BLaER1 (cell line): ENCODE data around the gene SPOCK2.

Experiments used
- H3K27ac ChIP-seq: shearing (Covaris generic); formaldehyde crosslinking; 2 replicates; pipeline ENCODE4 v1.8.1; 2022
- H3K27me3 ChIP-seq: shearing (Covaris generic); formaldehyde crosslinking; 2 replicates; pipeline ENCODE4 v1.8.1; 2022
- H3K36me3 ChIP-seq: shearing (Covaris generic); formaldehyde crosslinking; 2 replicates; pipeline ENCODE4 v1.8.1; 2022
- H3K4me1 ChIP-seq: shearing (Covaris generic); formaldehyde crosslinking; 2 replicates; pipeline ENCODE4 v1.8.1; 2022
- H3K4me2 ChIP-seq: shearing (Covaris generic); formaldehyde crosslinking; 2 replicates; pipeline ENCODE4 v1.8.1; 2022
- H3K4me3 ChIP-seq: shearing (Covaris generic); formaldehyde crosslinking; 2 replicates; pipeline ENCODE4 v1.8.1; 2022
- H3K9ac ChIP-seq: shearing (Covaris generic); formaldehyde crosslinking; 2 replicates; pipeline ENCODE4 v1.8.1; 2022
- H3K9me3 ChIP-seq: shearing (Covaris generic); formaldehyde crosslinking; 2 replicates; pipeline ENCODE4 v1.8.1; 2022
- H4K20me1 ChIP-seq: shearing (Covaris generic); formaldehyde crosslinking; 2 replicates; pipeline ENCODE4 v1.8.1; 2022
- Cebpa-rat ChIP-seq: shearing (Covaris generic); IDR thresholded peaks from 2 replicates; pipeline ENCODE4 v1.8.1; 2022

The SPOCK2 gene

GRCh38 chr10:72083790-72084459 is 4.4 kb downstream of the SPOCK2 start:
- H3K4me1 ChIP-seq = peaks cover 49% of the 10 kb centered on the region
- no peak overlapping the region for H3K4me2 ChIP-seq
- H3K9ac ChIP-seq = no peak overlapping the region
- H3K27ac ChIP-seq = no peak overlapping the region
- peaks cover 35% of the 10 kb centered on the region for H4K20me1 ChIP-seq
- H3K9me3 ChIP-seq = no peaks in the 10 kb centered on the region
- no peak for TF ChIP-seq Cebpa-rat
- no peak overlapping the region for H3K4me3 ChIP-seq
- peaks cover 51% of the 10 kb centered on the region for H3K27me3 ChIP-seq
- H3K36me3 ChIP-seq = no peaks in the 10 kb centered on the region

- Histone ChIP-seq H3K4me2 (no peak overlapping the region), H3K4me1 (peaks cover 47% of the 10 kb centered on the region), H3K9me3 (no peaks in the 10 kb centered on the region), H3K36me3 (no peaks in the 10 kb centered on the region), H3K9ac (no peak overlapping the region), H3K4me3 (no peak overlapping the region), H3K27ac (no peak overlapping the region), H3K27me3 (peaks cover 43% of the 10 kb centered on the region), H4K20me1 (peaks cover 27% of the 10 kb centered on the region)
- no peak for TF ChIP-seq Cebpa-rat
Observed at GRCh38 chr10:72082856-72083789, 5.2 kb downstream of the SPOCK2 start.

GRCh38 chr10:72081772-72082590 is 6.4 kb downstream of the SPOCK2 start:
- H3K4me3 ChIP-seq = no peak overlapping the region
- TF ChIP-seq Cebpa-rat = no peak
- peaks cover 32% of the 10 kb centered on the region for H3K27me3 ChIP-seq
- peaks cover 36% of the 10 kb centered on the region for H3K4me1 ChIP-seq
- H3K36me3 ChIP-seq = no peaks in the 10 kb centered on the region
- no peaks in the 10 kb centered on the region for H3K9me3 ChIP-seq
- H3K4me2 ChIP-seq = no peak overlapping the region
- H4K20me1 ChIP-seq = peaks cover 15% of the 10 kb centered on the region; the same call in 1 of the 2 replicates
- H3K27ac ChIP-seq = no peak overlapping the region
- no peak overlapping the region for H3K9ac ChIP-seq

GRCh38 chr10:72081210-72081609 is 7.1 kb downstream of the SPOCK2 start:
- Histone ChIP-seq H3K4me1 (peaks cover 34% of the 10 kb centered on the region), H3K9ac (no peak overlapping the region), H4K20me1 (peaks cover 8% of the 10 kb centered on the region; the same call in 1 of the 2 replicates), H3K4me2 (peak overlapping the region; percentile 19; the same call in 1 of the 2 replicates), H3K9me3 (no peaks in the 10 kb centered on the region), H3K27me3 (peaks cover 24% of the 10 kb centered on the region), H3K27ac (no peak overlapping the region), H3K4me3 (no peak overlapping the region), H3K36me3 (no peaks in the 10 kb centered on the region)
- no peak for TF ChIP-seq Cebpa-rat

DNA sequence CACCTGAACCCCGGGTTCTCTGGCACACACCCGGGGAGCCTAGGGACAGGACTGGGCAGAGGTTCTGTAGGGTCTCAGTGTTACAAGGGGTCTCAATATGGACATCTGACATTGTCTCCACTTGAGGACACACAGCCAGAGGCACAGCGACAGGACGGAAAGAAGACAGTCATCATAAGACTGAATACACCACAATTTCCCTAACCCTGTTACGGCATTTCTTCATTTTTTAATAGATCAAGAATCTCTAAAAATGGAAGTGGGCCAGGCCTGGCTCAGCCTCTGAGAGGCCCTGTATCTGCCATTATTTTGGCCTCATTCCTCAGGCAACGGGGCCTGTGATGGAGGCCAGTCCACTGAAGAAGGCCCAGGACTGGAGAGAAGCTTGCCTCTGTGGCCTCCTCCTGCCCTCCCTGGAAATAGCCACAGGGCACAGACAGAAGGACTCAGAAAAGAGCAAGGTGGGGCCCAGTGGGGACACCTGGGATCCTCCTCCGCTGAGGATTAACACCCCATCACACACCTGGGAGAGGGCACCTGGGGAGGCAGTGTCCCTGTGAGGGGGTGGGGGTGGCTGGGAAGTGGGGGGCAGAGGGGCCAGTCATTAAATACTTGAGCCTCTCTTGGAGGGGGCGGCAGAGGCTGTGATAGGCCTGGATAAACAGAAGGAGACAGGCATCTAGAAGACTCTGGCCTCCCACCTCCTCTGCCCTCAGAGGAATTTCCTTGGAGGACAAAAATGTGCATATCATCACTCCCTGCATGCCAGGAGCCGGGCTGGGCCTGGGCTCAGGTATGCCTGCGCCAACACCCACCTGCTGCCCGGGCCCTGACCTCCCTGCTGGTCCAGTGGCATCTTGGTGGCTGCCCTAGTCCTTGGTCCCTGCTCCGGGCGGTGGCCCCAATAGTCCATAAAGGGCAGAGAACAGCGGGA is 8.0 kb downstream of the SPOCK2 start:
- Histone ChIP-seq H3K9ac (peak overlapping the region; percentile 26; the same call in 1 of the 2 replicates), H3K9me3 (no peaks in the 10 kb centered on the region), H3K4me3 (no peak overlapping the region), H3K27me3 (peaks cover 15% of the 10 kb centered on the region), H3K36me3 (no peaks in the 10 kb centered on the region), H3K4me2 (peak overlapping the region; percentile 84), H3K4me1 (peaks cover 43% of the 10 kb centered on the region), H3K27ac (peak overlapping the region; percentile 68), H4K20me1 (peaks cover 2% of the 10 kb centered on the region; the same call in 1 of the 2 replicates)
- no peak for TF ChIP-seq Cebpa-rat

- Histone ChIP-seq H3K9ac (peak overlapping the region; percentile 26; the same call in 1 of the 2 replicates), H3K27ac (peak overlapping the region; percentile 68), H3K4me1 (peaks cover 52% of the 10 kb centered on the region), H3K9me3 (no peaks in the 10 kb centered on the region), H3K4me2 (peak overlapping the region; percentile 84), H3K4me3 (no peak overlapping the region), H3K36me3 (no peaks in the 10 kb centered on the region), H3K27me3 (peaks cover 6% of the 10 kb centered on the region), H4K20me1 (no peaks in the 10 kb centered on the region)
- no peak for TF ChIP-seq Cebpa-rat
Observed at GRCh38 chr10:72079356-72079755, 9.0 kb downstream of the SPOCK2 start.

GRCh38 chr10:72077275-72077990 is 10.9 kb downstream of the SPOCK2 start:
- H3K9me3 ChIP-seq = no peaks in the 10 kb centered on the region
- H3K27me3 ChIP-seq = no peaks in the 10 kb centered on the region
- H3K9ac ChIP-seq = no peak overlapping the region
- H3K36me3 ChIP-seq = no peaks in the 10 kb centered on the region
- no peak for TF ChIP-seq Cebpa-rat
- H3K4me1 ChIP-seq = peaks cover 66% of the 10 kb centered on the region
- H4K20me1 ChIP-seq = no peaks in the 10 kb centered on the region
- H3K4me3 ChIP-seq = no peak overlapping the region
- no peak overlapping the region for H3K27ac ChIP-seq
- no peak overlapping the region for H3K4me2 ChIP-seq

DNA sequence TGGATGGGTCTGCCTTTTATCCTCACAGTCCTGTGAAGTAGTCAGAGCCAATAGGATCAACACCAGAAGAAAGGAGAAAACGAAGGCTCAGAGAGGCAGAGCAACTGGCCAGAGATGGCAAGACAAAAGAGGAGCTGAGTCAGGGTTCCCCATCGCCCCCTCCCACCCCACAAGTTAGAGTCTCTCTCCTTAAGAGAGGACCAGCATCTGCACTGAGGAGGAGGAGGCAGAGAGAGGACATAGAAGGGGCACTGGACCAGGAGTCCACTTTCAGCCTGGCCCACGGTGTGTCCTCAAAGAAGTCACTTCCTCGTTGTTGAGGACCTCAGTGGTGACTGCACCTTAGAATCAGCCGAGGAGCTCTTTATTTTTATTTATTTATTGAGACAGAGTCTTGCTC is 11.6 kb downstream of the SPOCK2 start:
- H3K9ac ChIP-seq = no peak overlapping the region
- H3K4me2 ChIP-seq = no peak overlapping the region
- no peaks in the 10 kb centered on the region for H4K20me1 ChIP-seq
- TF ChIP-seq Cebpa-rat = no peak
- no peak overlapping the region for H3K4me3 ChIP-seq
- no peaks in the 10 kb centered on the region for H3K9me3 ChIP-seq
- H3K4me1 ChIP-seq = peaks cover 66% of the 10 kb centered on the region
- H3K27ac ChIP-seq = no peak overlapping the region
- H3K36me3 ChIP-seq = no peaks in the 10 kb centered on the region
- H3K27me3 ChIP-seq = no peaks in the 10 kb centered on the region
